Globus pallidus (tissue), 1 donor: Measurements from ENCODE around the gene ACKR1.

Experiments used
- DNase-seq: peaks from one replicate; pipeline ENCODE4 v3.0.0-alpha.2; 2015; ENCODE audit warnings: low spot score

Gene ACKR1

DNA sequence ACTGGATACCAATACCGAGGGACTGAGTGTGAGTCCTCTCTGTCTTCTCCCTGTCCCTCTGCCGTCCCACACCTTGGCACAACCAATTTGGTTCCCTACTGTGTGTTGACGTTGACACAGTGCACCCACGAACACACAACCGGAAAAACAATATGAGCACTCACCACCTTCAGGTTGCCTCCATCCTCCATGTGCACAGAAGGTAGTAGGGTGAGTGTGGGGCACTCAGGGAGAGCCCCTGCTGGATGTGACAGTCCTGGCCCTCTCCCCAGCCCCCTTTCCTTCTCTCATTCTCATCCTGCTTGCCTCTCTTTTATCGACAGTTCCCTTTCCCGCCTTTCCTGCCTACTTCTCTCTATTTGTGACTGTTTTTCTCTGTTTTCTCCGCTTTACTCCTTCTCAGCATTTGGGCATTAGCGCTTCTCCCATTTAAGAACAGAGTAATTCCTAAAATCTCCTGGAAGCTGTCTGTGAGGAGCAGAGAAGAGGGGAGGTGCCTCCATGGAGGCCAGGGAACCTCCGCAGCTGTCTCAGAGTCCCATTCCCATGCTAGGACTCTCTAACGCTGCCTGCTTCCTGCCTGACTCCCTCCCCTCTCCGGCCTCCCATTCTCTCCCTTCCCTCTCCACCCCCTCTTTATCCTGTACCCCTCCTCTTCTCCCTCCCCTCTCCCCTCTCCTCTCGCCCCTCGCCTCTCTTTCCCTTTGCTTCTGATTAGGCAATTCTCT, 16.9 kb upstream of the ACKR1 start:
- no peak for DNase-seq

DNA sequence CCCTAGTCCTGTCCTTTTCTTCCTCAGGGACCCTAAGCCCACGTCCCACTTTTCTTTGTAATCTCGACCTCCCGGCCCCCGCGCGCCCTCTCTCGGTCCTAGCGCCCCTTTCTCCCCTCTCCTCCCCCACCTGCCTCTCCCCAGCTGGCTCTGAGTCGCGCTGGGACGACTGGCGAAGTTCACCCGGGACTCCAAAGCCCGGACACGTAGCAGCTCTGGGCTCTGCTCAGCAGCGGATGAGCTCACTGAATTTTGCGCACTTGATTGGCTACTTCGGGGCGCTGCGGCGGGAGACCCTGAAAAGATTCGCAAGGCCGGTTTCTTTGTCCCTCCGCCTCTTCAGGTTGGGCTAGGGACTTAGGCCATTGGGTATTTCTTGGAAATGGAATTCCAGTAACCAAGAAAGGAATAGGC, 16.3 kb upstream of the ACKR1 start:
- DNase-seq: peak; percentile 35

DNA sequence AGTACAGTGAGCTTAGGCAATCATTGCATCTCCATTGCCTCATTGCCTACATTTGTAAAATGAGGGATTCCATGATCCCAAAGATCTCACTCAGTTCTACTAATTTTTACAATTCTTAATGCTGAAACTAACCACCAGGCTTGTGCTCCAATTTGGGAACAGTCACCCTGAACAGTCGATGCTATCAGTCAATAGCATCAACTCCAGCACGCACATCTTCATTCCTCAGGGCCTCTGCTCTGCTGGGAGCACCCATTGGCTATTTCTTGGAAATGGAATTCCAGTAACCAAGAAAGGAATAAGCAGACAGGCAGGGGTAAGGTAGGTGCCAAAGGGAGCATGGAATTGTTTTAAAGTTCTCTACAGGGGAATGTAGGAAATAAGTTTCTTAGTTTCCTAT, 14.2 kb upstream of the ACKR1 start:
- DNase-seq: no peak

DNA sequence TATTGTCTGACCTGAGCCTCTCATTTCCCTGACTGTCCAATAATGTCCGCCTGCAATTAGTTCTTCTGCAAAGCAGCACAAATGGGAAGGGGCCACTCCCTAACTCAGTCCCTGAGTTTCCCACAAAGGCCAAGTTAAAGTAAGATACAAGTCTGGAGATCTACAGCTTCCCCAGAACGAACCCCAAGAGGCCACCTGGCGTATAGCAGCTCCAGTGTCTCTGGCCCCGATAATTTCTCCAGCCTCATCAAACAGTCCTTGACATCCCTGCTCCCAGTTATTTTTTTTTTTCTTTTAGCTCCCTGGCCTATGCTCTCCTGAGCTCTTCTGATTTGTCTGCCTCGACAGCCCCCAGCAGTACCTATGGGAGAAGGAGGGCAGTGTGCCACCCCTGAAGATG, 8.1 kb upstream of the ACKR1 start:
- no peak for DNase-seq

DNA sequence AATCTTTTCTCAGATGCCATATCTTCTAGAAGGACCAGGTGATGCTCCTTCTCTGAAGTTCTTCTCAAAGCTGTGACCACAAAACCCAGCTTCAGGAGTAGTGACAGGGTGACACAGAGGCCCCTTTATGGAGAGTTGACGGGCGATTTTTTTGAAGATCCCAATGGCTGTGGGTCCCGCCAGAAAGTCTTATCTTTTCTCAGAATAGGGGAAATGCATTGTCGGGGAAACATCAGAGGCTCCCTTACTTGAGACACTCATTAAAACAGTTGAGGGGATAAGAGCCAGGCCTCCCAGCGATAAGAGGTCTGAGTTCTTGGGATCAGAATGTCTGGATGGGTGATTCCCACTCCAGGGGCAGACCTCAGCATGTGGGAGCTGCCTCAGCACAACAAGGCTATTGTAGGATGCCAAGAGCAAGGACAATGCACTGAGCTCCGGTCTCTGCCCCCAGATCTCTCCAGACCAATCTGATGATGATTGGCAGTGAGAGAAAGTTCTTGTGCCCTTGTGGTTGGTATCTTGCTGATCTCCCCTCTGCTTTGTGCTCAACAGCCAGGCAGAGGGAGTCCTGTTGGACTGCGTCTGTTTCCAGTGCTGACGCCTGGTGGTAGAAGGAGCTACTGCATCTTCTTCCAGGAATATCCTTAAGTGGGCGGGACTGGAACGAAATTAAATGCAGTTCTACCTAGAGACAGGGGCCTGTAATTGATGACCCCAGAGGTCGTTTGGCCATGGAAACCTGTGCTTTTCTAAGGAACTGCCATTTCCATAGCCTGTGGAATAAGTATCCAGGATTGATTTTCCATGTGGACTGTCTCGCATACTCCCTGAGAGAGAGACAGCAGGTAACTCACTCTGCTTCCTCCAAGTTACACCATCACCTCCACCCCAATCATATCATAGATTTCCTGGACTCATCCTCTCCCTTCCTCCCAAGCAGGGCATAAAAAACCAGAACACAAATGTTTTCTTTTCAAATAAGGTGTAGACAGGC, 6.8 kb upstream of the ACKR1 start:
- DNase-seq: peak; percentile 61

DNA sequence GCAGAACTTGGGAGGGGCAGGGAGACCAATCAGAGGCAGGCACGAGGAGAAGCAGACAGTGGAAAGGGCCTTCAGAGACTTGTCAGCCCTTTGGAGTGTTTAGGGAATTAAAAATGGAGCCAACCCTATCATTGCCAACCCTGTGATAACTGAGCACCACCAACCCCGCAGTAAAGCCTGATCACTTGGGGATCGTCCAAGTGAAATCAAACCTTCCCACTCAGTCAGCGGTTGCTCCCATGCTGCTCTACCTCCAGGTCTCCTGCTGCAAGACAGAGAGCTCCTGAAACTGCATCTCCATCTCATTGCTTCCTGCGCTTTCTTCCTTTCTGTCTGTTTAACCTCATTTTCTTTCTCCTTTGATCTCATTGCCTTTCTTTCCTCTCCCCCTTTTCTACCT, 4.8 kb upstream of the ACKR1 start:
- DNase-seq: no peak

DNA sequence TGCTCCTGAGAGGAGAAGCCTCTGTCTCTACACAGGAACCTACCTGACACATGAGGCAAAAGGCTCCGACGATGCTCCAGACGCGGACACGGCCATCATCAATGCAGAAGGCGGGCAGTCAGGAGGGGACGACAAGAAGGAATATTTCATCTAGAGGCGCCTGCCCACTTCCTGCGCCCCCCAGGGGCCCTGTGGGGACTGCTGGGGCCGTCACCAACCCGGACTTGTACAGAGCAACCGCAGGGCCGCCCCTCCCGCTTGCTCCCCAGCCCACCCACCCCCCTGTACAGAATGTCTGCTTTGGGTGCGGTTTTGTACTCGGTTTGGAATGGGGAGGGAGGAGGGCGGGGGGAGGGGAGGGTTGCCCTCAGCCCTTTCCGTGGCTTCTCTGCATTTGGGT, 3.9 kb upstream of the ACKR1 start:
- DNase-seq: no peak

DNA sequence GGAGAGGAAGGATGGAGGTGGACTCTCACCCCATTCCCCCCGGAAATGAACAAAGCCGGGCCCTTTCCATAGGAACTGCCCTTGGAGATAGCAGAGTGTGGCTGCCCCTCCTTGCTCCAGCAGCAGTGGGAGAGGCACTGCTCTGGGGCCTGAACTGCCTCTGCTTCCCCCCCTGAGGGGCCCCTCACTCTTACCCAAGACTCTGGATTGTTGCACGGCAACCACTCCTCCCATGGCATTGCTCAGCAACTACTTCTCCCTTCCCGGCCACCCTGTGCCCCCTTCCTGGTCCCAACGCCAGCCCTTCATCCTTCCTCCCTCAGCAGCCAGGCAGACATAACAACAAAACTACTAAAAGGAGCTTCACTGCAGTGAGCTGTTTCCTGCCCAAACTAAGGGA, 3.0 kb upstream of the ACKR1 start:
- no peak for DNase-seq

DNA sequence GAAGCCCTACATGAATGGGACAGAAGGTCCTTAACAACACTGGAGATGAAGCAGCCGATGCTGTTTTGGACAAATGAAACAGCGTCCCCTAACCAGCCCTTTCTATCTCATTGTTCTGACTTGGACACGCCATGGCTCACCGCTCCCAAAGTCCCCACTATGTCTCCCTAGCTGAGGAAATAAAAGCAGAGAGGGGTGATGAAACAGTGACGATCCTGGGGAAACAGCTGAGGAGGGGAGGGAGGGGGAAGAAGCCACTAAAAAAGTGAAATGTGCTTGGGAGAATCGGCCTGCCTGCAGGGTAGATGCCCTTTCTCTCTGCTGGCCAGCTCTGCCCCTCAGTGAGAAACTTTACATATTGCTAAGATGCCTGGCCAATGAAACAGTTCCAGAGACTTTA, 1.1 kb upstream of the ACKR1 start:
- no peak for DNase-seq

DNA sequence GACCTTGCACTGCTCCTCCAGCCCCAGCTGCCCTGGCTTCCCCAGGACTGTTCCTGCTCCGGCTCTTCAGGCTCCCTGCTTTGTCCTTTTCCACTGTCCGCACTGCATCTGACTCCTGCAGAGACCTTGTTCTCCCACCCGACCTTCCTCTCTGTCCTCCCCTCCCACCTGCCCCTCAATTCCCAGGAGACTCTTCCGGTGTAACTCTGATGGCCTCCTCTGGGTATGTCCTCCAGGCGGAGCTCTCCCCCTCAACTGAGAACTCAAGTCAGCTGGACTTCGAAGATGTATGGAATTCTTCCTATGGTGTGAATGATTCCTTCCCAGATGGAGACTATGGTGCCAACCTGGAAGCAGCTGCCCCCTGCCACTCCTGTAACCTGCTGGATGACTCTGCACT, 550 bp downstream of the ACKR1 start:
- no peak for DNase-seq

DNA sequence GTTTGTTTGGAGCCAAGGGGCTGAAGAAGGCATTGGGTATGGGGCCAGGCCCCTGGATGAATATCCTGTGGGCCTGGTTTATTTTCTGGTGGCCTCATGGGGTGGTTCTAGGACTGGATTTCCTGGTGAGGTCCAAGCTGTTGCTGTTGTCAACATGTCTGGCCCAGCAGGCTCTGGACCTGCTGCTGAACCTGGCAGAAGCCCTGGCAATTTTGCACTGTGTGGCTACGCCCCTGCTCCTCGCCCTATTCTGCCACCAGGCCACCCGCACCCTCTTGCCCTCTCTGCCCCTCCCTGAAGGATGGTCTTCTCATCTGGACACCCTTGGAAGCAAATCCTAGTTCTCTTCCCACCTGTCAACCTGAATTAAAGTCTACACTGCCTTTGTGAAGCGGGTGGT, 1.4 kb downstream of the ACKR1 start:
- no peak for DNase-seq

DNA sequence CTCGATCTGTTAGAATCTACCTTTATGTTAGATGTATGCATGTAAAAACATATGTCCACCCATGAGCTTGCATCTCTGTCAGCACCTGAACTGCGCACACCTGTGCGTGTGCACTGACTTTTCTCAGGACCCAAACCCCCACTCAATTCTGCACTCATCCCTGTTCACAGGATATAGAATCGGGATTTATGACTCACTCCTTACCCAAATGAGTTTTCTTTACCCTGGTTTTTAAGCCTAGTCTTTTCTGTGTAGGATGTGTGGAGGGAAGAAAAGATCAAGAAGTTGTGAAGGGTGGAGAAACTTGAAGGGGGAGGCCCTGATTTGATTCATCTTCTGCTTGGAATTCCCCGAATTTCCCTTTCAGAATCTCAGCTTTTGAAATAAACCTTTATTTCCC, 2.4 kb downstream of the ACKR1 start:
- no peak for DNase-seq

DNA sequence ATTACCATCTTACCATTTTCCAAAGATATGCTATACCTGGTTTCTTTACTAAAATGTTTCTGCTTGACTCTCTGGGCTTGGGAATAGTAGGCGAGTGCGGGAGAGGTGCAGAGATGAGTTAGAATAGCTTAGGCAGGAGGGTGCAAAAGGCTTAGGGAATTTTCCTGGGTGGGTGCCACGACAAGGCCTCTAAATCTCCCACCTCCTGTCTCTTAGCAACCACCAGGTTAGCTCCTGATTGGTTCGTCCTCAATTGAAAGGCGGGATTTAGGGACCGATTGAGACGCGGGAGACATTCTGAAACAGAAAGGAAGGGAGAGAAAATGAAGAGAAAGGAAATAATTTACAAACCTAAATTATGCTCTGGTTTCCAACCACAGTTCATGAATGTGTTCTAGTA, 3.1 kb downstream of the ACKR1 start:
- DNase-seq: no peak

DNA sequence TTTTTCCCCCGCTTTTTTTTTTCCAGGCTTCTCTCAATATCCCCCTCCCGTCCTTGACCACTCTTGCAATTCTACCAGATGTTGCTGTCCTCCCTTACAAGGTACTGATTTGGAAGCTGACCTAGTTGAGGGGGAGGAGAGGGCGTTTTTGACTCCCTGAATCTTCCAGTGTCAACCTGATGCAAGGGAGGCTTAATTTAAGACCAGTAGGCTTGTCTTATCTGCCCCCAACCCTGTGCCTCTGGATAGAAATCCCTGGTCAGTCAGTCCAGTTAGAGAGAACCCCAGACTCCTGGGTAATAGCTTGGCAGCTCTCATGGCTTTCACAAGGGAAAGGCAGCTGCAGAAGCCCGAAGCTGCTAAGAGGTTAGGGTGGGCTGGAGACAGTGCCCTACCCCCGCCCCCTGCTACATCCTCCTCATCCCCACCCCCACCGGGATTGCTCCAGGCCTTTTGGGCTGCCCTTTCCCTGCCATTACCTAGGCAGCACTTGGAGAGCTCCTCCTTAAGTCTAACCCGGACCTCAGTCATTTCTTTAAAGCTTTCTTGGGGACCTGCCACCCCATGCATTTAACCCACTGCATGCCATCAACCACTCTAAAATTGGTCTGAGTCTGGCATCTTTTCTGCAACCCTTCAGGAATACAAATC, 3.6 kb downstream of the ACKR1 start:
- no peak for DNase-seq

DNA sequence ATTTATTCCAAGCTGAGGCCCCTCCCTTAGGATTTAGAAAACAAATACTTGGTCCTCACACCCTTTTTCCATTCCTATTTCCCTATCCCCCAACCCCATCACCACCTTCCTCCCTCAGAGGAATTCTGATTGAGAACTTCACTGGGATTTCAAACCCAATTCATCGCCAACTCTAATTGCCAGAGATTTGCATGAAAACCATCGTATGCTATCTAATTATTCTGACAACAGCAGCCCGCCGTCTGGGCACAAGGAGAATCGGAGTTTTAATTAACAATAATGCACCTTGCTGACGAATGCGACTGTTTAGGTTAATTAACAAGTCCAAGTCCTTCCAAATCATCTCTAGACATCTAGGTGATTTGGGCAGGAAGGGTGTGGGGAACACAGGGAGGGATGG, 4.4 kb downstream of the ACKR1 start:
- no peak for DNase-seq

DNA sequence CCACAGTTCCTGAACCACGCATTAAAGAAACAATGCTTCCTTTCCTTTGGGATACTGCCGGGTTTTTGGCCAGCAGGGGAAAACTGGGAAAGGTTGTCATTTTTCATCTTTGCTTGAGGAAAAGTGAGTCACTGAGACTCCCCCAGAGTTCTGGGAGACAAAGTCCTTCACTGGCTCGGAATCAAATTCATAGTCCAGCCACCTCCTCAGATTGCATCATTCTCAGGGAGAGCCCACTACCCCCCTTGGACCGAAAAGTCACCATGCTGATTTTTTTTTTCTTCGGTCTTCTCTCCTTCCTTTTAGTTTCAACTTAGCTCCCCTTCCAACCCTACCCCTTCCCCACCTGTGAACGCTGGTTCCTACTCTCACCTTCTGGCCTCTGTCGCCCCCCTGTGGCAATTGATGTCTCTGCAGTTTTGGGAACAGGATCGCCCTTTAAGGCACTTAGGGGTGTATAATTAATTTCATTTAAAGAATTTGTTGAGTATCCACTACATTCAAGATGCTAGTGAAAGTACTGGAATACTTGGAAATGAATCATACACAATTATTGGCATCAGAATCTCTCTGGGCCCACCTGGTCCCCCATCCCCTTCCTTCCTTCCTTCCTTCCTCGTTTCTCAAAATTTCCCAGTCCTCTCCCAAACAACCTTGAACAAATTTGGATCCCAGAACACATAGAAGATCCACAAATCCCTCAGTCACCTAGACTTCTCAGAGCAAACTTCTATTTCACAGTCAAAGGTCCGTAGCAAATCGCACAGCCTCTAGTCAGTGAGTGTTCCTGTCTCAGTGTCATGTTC, 6.9 kb downstream of the ACKR1 start:
- DNase-seq: peak; percentile 20

DNA sequence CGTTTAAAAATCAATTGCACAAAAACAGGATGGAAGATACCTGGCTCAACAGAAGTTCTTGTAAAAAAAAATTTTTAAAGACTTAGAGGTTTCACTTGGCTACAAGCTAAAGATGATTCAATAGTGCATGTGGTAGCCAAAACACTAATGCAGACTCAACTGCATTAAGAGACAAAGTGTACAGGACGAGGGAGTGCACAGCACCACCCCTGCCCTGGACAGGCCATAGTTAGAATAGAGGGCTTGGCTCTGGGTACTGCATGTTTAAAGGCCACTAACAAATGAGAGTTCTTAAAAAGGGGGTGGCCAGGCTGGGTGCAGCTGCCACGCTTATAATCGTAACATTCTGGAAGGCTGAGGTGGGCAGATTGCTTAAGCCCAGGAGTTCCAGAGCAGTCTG, 7.9 kb downstream of the ACKR1 start:
- no peak for DNase-seq

DNA sequence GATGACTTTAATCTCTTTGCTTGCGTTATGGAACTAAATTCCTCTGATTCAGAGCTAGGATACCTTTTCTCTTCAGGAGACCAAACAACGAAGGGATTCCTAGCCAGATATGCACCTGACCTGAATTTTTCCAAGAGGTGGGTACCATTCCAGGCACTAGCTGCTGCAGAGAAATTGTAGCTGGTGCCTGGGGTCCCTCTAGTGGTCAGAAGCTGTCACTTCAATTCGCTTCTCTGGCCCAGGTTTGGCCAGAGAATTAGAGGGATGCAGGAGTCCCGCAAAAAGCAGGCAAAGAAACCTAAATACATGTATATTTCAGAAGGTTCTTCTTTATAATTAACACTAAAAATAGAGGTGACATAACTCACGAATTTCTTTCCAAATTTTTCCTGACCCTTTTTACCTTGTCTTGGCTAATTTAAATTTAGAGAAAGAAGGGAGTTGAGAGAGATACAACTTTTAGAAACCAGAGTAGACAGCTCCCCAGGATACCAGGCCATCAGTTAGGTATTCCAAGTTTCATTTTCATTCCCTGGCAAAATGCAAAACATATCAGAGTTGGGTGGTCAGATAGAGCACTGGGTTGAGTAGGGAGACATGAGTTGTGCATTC, 9.6 kb downstream of the ACKR1 start:
- DNase-seq: peak; percentile 28

DNA sequence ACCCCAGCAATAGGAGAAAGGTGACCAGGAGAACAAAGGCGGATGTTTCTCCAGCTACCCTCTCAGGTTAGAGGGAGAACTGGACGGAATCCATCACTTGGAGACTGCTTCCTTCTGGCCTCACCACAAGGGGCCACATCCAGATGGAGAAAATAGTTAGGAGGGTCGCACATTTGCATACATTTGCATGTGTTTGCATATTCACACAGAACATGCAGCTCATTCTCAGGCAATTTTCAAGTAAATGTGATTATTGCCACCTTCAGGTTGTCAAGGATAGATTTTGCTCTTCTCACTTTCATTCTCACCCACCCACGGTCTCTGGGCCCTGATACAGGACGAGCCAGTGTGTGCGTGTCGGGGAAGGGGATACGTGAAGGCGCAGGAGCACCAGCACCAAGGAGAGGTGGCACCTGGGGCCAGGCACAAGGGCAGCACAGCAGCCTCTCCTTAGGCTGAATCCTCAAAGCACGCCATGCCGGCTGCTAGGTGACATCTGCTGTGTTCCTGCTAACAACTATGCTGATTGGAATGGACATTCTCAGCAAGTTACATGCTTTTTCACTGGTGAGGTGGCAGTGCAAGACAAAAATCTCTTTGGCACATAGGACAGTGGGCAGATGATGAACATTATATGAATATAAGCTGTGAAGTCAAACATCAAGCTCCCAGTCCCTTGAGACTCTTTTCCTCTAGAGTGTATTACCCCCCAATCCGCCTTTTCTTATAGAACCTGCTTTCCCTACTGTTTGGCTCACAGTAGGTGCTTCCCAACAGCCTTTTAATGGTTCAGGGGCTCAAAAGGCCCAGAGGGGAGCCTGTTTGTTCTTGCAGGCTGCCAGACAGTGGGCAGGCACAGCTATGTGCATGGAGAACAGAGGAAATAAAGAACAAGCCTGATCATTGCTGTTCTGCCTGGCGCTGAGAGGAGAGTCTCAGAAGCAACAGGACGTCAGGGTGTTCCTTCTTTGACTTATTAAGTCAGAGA, 14.3 kb downstream of the ACKR1 start:
- no peak for DNase-seq
